Endothelial cell of umbilical vein (primary cell): Measurements from ENCODE around the gene ACVR2A. TPM values are rescaled to one million over a fixed set of nuclear protein-coding genes. Genes with fewer than 3 reads are reported as not detected.
A peak's percentile ranks its signal among the peaks of the same experiment; 100 is the strongest.

Source experiments
- BruUV-seq: library from RNA; stranded (reverse); fragments of 400-500 nt; replicated peaks from 2 replicates; lab custom pipeline; 2021; lab: Mats Ljungman, UMichigan
- CTCF ChIA-PET: fragments of 300-600, 350-600 bp; sonication (Branson Sonifier 250); formaldehyde crosslinking; loops from one replicate; lab custom pipeline; 2021; ENCODE audit warnings: antibody characterized with exemption, inconsistent platforms; lab: Charles Lee
- POLR2A ChIA-PET: fragments of 300-600, 350-600 bp; sonication (Branson Sonifier 250); formaldehyde crosslinking; loops from one replicate; lab custom pipeline; 2021; ENCODE audit warnings: antibody characterized with exemption, inconsistent platforms; lab: Charles Lee
- DNase-seq: peaks from one replicate; pipeline ENCODE4 v3.0.0-alpha.2; 2011; ENCODE audit warnings: low read depth, low spot score
- FAIRE-seq: peaks from 2 replicates; lab custom pipeline; 2011; peaks lifted over from hg19 to GRCh38; lab: Jason Lieb, UNC
- H2AFZ ChIP-seq: 2 replicates; pipeline ENCODE4 v1.6.0; 2012; ENCODE audit warnings: low read depth, low read length, control low read depth, inconsistent platforms
- H3K27ac ChIP-seq: 2 replicates; pipeline ENCODE4 v1.5.1; 2011; ENCODE audit warnings: low read depth, mild to moderate bottlenecking, control low read depth, low read length, moderate library complexity; ENCODE audit not compliant: insufficient read depth
- H3K27me3 ChIP-seq, 2 experiments: 2 replicates each; pipeline versions ENCODE4 v1.6.0 to v1.6.1; 2011; ENCODE audit warnings: low read length in 2 of 2, mixed read lengths in 1 of 2; ENCODE audit not compliant: control insufficient read depth in 2 of 2, insufficient read depth in 2 of 2
- H3K36me3 ChIP-seq, 2 experiments: 2 replicates in 1 of 2; 3 replicates in 1 of 2; pipeline ENCODE4 v1.5.1; 2011; ENCODE audit warnings: low read length in 2 of 2, mild to moderate bottlenecking in 1 of 2, moderate library complexity in 1 of 2; ENCODE audit not compliant: control insufficient read depth in 2 of 2, insufficient read depth in 2 of 2; ENCODE audit errors: extremely low read depth in 1 of 2
- H3K4me1 ChIP-seq: 3 replicates; pipeline ENCODE4 v1.5.1; 2011; ENCODE audit warnings: mild to moderate bottlenecking, low read length; ENCODE audit not compliant: control insufficient read depth, insufficient read depth; ENCODE audit errors: extremely low read depth
- H3K4me2 ChIP-seq: 2 replicates; pipeline ENCODE4 v1.6.1; 2011; ENCODE audit warnings: low read length, control low read depth, mixed read lengths; ENCODE audit not compliant: insufficient read depth
- H3K4me3 ChIP-seq, 3 experiments: fragments of 200-600 bp in 1 of 3; sonication (generic), shearing (Covaris generic) in 1 of 3; replicated peaks in 1 of 3; 2 replicates each; pipeline ENCODE4 v1.5.1; 2011 to 2016; ENCODE audit warnings: control low read depth in 3 of 3, low read length in 3 of 3, mild to moderate bottlenecking in 2 of 3, inconsistent platforms in 1 of 3, low read depth in 1 of 3, moderate library complexity in 1 of 3; ENCODE audit not compliant: insufficient read depth in 1 of 3
- H3K79me2 ChIP-seq: 2 replicates; pipeline ENCODE4 v1.6.0; 2012; ENCODE audit warnings: low read length, inconsistent platforms; ENCODE audit not compliant: control insufficient read depth, insufficient read depth
- H3K9ac ChIP-seq: replicated peaks from 2 replicates; pipeline ENCODE3; 2011; ENCODE audit warnings: low read length, control low read depth; ENCODE audit not compliant: insufficient read depth; ENCODE audit errors: extremely low read depth
- H3K9me1 ChIP-seq: replicated peaks from 3 replicates; pipeline ENCODE4 v1.6.0; 2011; ENCODE audit warnings: mild to moderate bottlenecking, low read length; ENCODE audit not compliant: control insufficient read depth, insufficient read depth; ENCODE audit errors: extremely low read depth
- H3K9me3 ChIP-seq: replicated peaks from 2 replicates; pipeline ENCODE4 v1.5.1; 2012; ENCODE audit warnings: low read length, inconsistent platforms; ENCODE audit not compliant: control insufficient read depth, insufficient read depth
- H4K20me1 ChIP-seq: replicated peaks from 2 replicates; pipeline ENCODE3; 2011; ENCODE audit warnings: mild to moderate bottlenecking, low read length; ENCODE audit not compliant: control insufficient read depth, insufficient read depth; ENCODE audit errors: extremely low read depth
- EZH2 ChIP-seq: IDR thresholded peaks from 2 replicates; pipeline ENCODE4 v1.6.1; 2012; ENCODE audit warnings: borderline replicate concordance, low read depth, mild to moderate bottlenecking, moderate library complexity, low read length, inconsistent platforms; ENCODE audit not compliant: severe bottlenecking
- FOS ChIP-seq: IDR thresholded peaks from 2 replicates; pipeline ENCODE4 v1.6.1; 2011; ENCODE audit warnings: mild to moderate bottlenecking, low read length, moderate library complexity, borderline replicate concordance; ENCODE audit not compliant: insufficient read depth
- GATA2 ChIP-seq: IDR thresholded peaks from 2 replicates; pipeline ENCODE4 v1.7.0; 2011; ENCODE audit warnings: low read depth, mild to moderate bottlenecking, moderate library complexity, mixed read lengths, low read length; ENCODE audit not compliant: insufficient read length, insufficient read depth
- JUN ChIP-seq: IDR thresholded peaks from 2 replicates; pipeline ENCODE4 v1.6.1; 2011; ENCODE audit warnings: borderline replicate concordance, low read depth; ENCODE audit not compliant: insufficient read length, insufficient read depth
- MYC ChIP-seq: IDR thresholded peaks from one replicate; pipeline ENCODE4 v1.6.1; 2011; ENCODE audit warnings: mild to moderate bottlenecking, low read depth, low read length
- POLR2A ChIP-seq: IDR thresholded peaks from 2 replicates; pipeline ENCODE4 v1.6.1; 2012; ENCODE audit warnings: low read depth, mild to moderate bottlenecking, control low read depth, low read length
- dilution Hi-C: fragments of 300-500 bp; cut with MboI; formaldehyde crosslinking; loops from one replicate; pipeline ENCODE4 v1.15.0; 2019; ENCODE audit warnings: low sequenced_read_pairs; ENCODE audit not compliant: extremely low pct_ligation_motif_present
- intact Hi-C: fragments of 100-400 bp; cut with micrococcal nuclease; formaldehyde crosslinking; loops from one replicate; pipeline ENCODE4 v1.10.0; 2022
- polyA plus RNA-seq, 4 experiments: library from polyadenylated mRNA; depleted of rRNA in 3 of 4; stranded (reverse) in 3 of 4; unstranded in 1 of 4; fragments of >200 nt; gene quantifications; 2 replicates each; pipeline versions ENCODE4 v1.2.1 to v1.2.3, GENCODE V29; 2011 to 2012; ENCODE audit warnings: missing spikeins in 1 of 4
- total RNA-seq: library from RNA; stranded (reverse); gene quantifications from 2 replicates; pipeline ENCODE4 v1.2.3, GENCODE V29; 2021

The ACVR2A gene
- total and polyA plus RNA-seq, 2 donors (not counting 3 experiments of a cell fraction or from before 2014, with no cell fraction given) = 1.7 to 7.9 TPM

DNA sequence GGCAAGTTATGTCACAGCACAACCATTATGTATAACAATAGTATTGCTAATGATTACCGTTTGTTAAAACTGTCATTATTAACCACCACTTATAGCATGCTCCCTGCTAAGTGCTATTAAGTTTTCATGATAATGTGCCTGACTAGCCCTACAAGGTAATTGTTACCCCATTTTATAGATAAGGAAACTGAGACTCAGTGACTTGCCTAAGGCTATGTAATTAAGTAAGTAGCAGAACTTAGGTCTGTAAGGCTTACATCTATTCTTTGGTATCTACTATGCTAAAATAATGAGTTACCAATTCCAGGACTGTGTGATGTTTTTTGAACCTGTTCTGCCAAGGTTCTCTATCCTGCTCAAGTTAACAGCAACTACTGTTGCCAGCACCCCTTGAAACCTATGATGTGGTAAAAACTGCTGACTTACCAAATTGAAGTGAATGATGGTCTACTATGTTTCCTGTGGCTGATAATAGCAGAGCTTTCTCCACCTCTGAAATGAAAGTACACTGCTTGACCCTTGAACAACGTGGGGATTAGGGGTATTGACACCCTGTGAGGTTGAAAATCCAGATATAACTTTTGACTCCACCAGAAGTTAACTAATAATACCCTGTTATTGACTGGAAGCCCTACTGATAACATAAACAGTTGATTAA lies 18.2 kb downstream of the ACVR2A start:
- FAIRE-seq = no peak
- Histone ChIP-seq H3K4me3 (no peak overlapping the region), H3K79me2 (peaks cover 17% of the 10 kb centered on the region), H3K27ac (no peak overlapping the region), H3K9me3 (no peaks in the 10 kb centered on the region), H3K36me3 (no peaks in the 10 kb centered on the region), H3K4me2 (no peak overlapping the region), H3K27me3 (no peaks in the 10 kb centered on the region), H3K4me1 (peaks cover 5% of the 10 kb centered on the region), H4K20me1 (peaks cover 2% of the 10 kb centered on the region), H3K9ac (no peak overlapping the region), H2AFZ (no peak overlapping the region), H3K9me1 (no peaks in the 10 kb centered on the region)
- dilution Hi-C loops (no loop called here), intact Hi-C loops (no loop called here)
- ChIA-PET POLR2A (no interaction called here), CTCF (no interaction called here)
- no peak for DNase-seq
- TF ChIP-seq JUN (no peak), EZH2 (no peak), MYC (no peak), GATA2 (no peak)
- BruUV-seq = no TSS peak

DNA sequence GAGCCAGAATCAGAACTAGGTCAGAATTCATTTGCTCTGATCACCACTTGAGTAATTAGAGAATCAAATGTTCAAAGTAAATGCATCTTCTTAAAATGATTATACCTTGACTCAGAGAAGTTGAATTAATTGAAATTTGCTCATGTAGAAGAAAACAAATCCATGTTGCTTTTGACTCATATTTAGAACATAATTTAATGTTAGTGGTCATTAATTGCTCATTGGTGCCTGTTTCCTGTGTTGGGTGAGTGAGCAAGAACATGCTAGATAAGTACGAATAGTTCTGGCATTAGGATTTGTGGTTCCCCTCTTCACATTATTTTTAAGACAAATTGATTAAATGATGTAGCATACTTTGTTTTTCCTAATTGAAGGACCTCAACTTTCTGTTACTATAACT lies 19.0 kb downstream of the ACVR2A start:
- Histone ChIP-seq H3K27me3 (no peaks in the 10 kb centered on the region), H3K36me3 (no peaks in the 10 kb centered on the region), H3K4me1 (peaks cover 8% of the 10 kb centered on the region), H3K4me2 (no peak overlapping the region), H3K9ac (no peak overlapping the region), H3K9me3 (no peaks in the 10 kb centered on the region), H3K79me2 (peaks cover 17% of the 10 kb centered on the region), H3K27ac (no peak overlapping the region), H2AFZ (no peak overlapping the region), H3K9me1 (no peaks in the 10 kb centered on the region), H4K20me1 (peaks cover 2% of the 10 kb centered on the region), H3K4me3 (no peak overlapping the region)
- CTCF ChIA-PET = no interaction called here
- FAIRE-seq (no peak), DNase-seq (peak; percentile 18)
- dilution Hi-C loops = no loop called here
- no TSS peak for BruUV-seq
- TF ChIP-seq FOS (peak; percentile 39), GATA2 (no peak), POLR2A (no peak)
- intact Hi-C loops = no loop called here
- POLR2A ChIA-PET = no interaction called here
